HG03066 (cell line): ENCODE measurements around the gene SLCO3A1.
"Not testable (repeated sequence)": the region's sequence is repeated elsewhere in the genome, so short reads cannot be mapped to it uniquely, and the experiment has no call there.

ENCODE experiments used
- ATAC-seq: cut with Tn5 transposase; IDR thresholded peaks from one replicate; pipeline ENCODE4 v1.9.1; 2021; ENCODE audit warnings: low read depth; ENCODE audit not compliant: unreplicated experiment

Gene SLCO3A1

DNA sequence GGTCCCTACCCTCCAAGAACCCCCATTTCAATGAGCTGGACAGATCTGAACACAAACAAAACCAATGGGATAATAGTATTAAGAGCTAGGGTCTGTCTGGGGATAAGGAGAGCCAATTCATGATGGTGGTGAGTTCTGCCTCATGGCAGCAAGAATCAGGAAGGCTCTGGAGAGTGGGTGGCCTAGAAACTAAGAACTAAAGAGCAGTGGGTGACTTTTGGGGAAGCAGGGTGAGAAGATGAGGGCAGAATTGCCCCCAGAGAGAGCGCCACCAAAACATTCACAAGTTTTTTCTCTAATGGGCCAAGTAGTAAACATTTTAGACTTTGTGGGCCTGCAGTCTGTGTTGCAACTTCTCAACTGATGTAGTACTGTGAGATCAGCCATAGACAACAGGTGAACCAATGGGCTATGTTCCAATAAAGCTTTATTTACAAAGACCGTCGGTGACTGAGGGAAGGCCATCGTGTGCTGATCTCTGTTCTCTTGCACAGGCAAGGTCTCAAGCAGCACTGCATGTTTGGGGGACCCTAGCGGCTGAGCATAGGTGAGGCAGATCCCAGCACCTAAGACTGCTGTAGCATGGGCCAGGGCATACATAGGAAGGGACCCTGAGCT is 314.7 kb downstream of the SLCO3A1 start:
- no peak for ATAC-seq

- no peak for ATAC-seq
These were observed 317.4 kb downstream of the SLCO3A1 start for GRCh38 chr15:92170897-92171296.

DNA sequence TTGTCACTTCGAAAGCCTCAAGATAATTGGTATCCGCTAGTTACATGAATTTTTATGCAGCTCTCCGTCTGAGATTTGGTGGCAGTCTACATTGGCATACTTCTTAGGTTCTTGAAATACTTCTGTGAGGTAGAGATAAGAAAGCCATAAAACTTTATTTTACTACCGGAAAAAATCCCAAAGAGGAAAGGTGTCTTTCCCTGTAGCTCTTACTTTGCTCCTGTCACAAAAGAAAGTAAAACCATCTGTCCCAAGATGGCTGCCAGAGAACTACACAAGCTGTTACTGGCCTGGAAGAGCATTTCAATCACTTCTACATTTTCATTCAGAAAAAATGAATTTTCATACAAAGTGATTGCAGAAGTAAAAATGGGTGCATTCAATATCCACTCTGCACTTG is 325.4 kb downstream of the SLCO3A1 start:
- ATAC-seq, result no peak

GRCh38 chr15:92184142-92184541 is 330.6 kb downstream of the SLCO3A1 start:
- ATAC-seq, result no peak

DNA sequence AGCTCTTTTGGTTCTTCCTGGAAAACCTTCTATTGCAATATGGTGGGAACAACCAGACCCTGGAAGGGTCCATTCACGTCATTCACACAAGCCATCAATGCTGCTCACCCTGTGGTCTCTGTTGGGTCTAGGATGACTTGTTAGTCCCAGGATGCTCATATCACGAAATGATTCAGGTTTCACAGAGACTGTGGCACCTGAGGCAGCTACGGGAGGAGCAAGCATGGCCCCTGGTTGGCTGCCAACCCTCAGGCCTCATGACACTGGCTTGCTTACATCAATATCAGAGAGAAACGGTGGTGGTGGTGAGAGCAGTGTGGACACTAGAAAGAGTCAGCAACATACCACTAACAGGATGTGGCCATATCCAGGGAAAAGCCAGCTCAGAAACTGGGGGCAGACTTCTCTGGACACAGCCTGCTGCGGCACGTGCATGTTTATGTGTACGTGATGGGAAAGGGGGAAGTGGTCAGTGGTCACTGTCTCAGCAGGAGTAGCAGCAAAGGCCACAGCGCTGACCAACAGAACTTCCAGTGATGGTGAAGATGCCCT is 331.2 kb downstream of the SLCO3A1 start:
- ATAC-seq, result no peak

- no peak for ATAC-seq
These were observed 334.5 kb downstream of the SLCO3A1 start for GRCh38 chr15:92187975-92188374.

GRCh38 chr15:92189166-92189565 is 335.7 kb downstream of the SLCO3A1 start:
- ATAC-seq, result no peak

GRCh38 chr15:92195241-92195640 is 341.7 kb downstream of the SLCO3A1 start:
- ATAC-seq, result no peak

- ATAC-seq, result no peak
These were observed 342.8 kb downstream of the SLCO3A1 start for GRCh38 chr15:92196342-92196741.

- ATAC-seq, result no peak
These were observed 344.2 kb downstream of the SLCO3A1 start for GRCh38 chr15:92197746-92198145.

GRCh38 chr15:92200891-92201290 is 347.4 kb downstream of the SLCO3A1 start:
- ATAC-seq, result no peak

DNA sequence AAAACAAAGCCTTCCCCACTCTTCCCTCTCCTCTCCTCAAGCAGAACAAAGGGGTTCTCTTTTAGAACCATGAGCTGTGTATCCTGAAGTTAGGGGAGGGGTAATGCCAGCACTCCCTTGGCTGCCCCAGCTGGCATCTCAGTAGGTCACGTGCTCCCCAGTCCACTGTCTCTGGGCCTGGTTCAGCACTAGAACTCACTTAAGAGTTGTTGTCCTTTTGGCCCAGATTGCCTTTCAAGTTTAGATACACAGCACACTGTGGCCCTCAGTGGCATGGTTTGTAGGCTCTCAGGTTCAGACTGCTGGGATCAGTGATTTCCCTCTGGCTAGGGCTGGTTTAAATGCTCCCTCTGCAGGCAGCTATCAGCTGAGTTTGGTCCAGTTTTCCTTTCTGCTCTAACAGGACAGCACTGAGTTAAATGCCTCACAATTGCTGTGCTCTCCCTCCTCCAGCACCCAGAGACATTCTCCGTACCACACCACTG is 351.8 kb downstream of the SLCO3A1 start:
- no peak for ATAC-seq

DNA sequence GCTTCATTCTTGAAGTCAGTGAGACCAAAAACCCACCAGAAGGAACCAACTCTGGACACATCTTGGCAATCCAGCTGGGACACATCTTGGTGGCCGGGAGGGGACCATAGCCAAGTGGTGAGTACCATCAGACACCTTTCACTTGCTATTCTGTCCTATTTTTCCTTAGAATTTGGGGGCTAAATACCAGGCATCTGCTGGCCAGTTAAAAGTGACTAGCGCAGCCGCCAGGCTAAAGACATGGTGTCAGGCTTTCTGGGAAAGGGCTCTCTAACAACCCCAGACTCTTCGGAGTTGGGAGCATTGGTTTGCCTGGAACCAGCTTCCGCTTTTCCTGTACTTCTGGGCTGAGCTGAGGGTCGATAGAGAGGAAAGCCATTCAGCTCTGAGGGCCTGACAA is 354.1 kb downstream of the SLCO3A1 start:
- not testable (repeated sequence) for ATAC-seq
